PFSK-1 (cell line): ENCODE measurements around the gene PROZ.

Experiments used
- POLR2AphosphoS5 ChIP-seq: IDR thresholded peaks from 2 replicates; pipeline ENCODE4 v1.6.1; 2012; ENCODE audit warnings: low read depth, mild to moderate bottlenecking, control low read depth, low read length, moderate library complexity
- TAF1 ChIP-seq: IDR thresholded peaks from 2 replicates; pipeline ENCODE4 v1.6.1; 2012; ENCODE audit warnings: low read length, control low read depth, borderline replicate concordance; ENCODE audit not compliant: insufficient read depth

GRCh38 chr13:113126265-113127150, 31.9 kb upstream of the PROZ start:
- TF ChIP-seq POLR2AphosphoS5 (no peak), TAF1 (no peak)
